Tibial nerve (tissue), 4 donors: Measurements from ENCODE around the gene STAC. TPM values are rescaled to one million over a fixed set of nuclear protein-coding genes. Genes with fewer than 3 reads are reported as not detected.

Experiments used
- DNase-seq, 2 donors: peaks; one replicate each; pipeline ENCODE4 v3.0.0-alpha.2; 2019; ENCODE audit warnings: low spot score in 2 of 2
- H3K27ac ChIP-seq, 4 donors: fragments of 200-600 bp; sonication (generic) in 3 of 4; one replicate each; pipeline ENCODE4 v1.5.1; 2017 to 2019; ENCODE audit warnings: mild to moderate bottlenecking in 1 of 4
- H3K27me3 ChIP-seq, 2 donors: fragments of 200-600 bp; sonication (generic) in 1 of 2; one replicate each; pipeline versions ENCODE4 v1.5.1 to v1.6.0; 2017 to 2019
- H3K36me3 ChIP-seq, 3 donors: fragments of 200-600 bp; sonication (generic); one replicate each; pipeline ENCODE4 v1.5.1; 2018 to 2019
- H3K4me1 ChIP-seq, 4 donors: fragments of 200-600 bp; sonication (generic) in 3 of 4; one replicate each; pipeline ENCODE4 v1.5.1; 2017 to 2019
- H3K4me3 ChIP-seq, 4 donors: fragments of 200-600 bp; sonication (generic) in 3 of 4; one replicate each; pipeline ENCODE4 v1.5.1; 2017 to 2019; ENCODE audit warnings: mild to moderate bottlenecking in 1 of 4, moderate library complexity in 1 of 4
- H3K9me3 ChIP-seq, 4 donors: fragments of 200-600 bp; sonication (generic) in 3 of 4; one replicate each; pipeline ENCODE4 v1.5.1; 2017 to 2019
- CTCF ChIP-seq, 5 experiments: fragments of 200-600 bp in 3 of 5; fragments of 450-650 bp in 2 of 5; sonication (generic) in 3 of 5; IDR thresholded peaks; one replicate each; pipeline ENCODE4 v1.5.1; 2016 to 2019; ENCODE audit warnings: antibody characterized with exemption in 5 of 5, mild to moderate bottlenecking in 3 of 5, moderate library complexity in 2 of 5
- EP300 ChIP-seq, 2 donors: sonication (generic); formaldehyde crosslinking; IDR thresholded peaks; one replicate each; pipeline ENCODE4 v1.6.1; 2017; ENCODE audit warnings: antibody characterized with exemption in 2 of 2, mild to moderate bottlenecking in 1 of 2
- POLR2A ChIP-seq, 2 donors: fragments of 450-650 bp; IDR thresholded peaks; one replicate each; pipeline ENCODE4 v1.6.1; 2017; ENCODE audit warnings: antibody characterized with exemption in 2 of 2, mild to moderate bottlenecking in 2 of 2, moderate library complexity in 2 of 2
- WGBS, 2 donors: methylation state at CpG; one replicate each; pipeline ENCODE4 v1.1.5; 2018; 5-methylcytosine and 5-hydroxymethylcytosine counted together
- total RNA-seq, 4 donors: library from RNA; depleted of rRNA; stranded (reverse); fragments of >200 nt; gene quantifications; one replicate each; pipeline ENCODE4 v1.1.0, GENCODE V29; 2016

The STAC gene
- total RNA-seq, 4 donors from 2014 or later, result 2.4 to 4.2 (median 3.7) TPM

GRCh38 chr3:36557708-36558421 lies 177.6 kb downstream of the STAC start:
- Histone ChIP-seq H3K36me3 (no peaks in the 10 kb centered on the region), H3K27ac (no peak overlapping the region), H3K9me3 (no peaks in the 10 kb centered on the region), H3K4me1 (no peaks in the 10 kb centered on the region), H3K27me3 (no peaks in the 10 kb centered on the region), H3K4me3 (no peak overlapping the region)
- TF ChIP-seq CTCF (IDR thresholded peaks at IDR 0.05) (no peak), POLR2A (IDR thresholded peaks at IDR 0.05) (no peak), EP300 (IDR thresholded peaks at IDR 0.05) (no peak)
- WGBS, 2 donors, result 71 to 82% methylated on average over 5 of the region's 5 CpGs
- DNase-seq, result no peak

- Histone ChIP-seq H3K4me3 (no peak overlapping the region), H3K4me1 (no peaks in the 10 kb centered on the region), H3K9me3 (no peaks in the 10 kb centered on the region), H3K27me3 (no peaks in the 10 kb centered on the region), H3K36me3 (no peaks in the 10 kb centered on the region), H3K27ac (no peak overlapping the region)
- WGBS, 2 donors, result 33 to 37% methylated on average over 2 of the region's 2 CpGs
- DNase-seq, result no peak
- TF ChIP-seq CTCF (IDR thresholded peaks at IDR 0.05) (no peak), POLR2A (IDR thresholded peaks at IDR 0.05) (no peak), EP300 (IDR thresholded peaks at IDR 0.05) (no peak)
Observed at GRCh38 chr3:36558961-36559360, 178.7 kb downstream of the STAC start.

GRCh38 chr3:36560685-36561084 lies 180.4 kb downstream of the STAC start:
- Histone ChIP-seq H3K36me3 (no peaks in the 10 kb centered on the region), H3K27ac (no peak overlapping the region), H3K9me3 (no peaks in the 10 kb centered on the region), H3K4me3 (no peak overlapping the region), H3K4me1 (no peaks in the 10 kb centered on the region), H3K27me3 (no peaks in the 10 kb centered on the region)
- TF ChIP-seq EP300 (IDR thresholded peaks at IDR 0.05), result no peak
- no peak for TF ChIP-seq CTCF (IDR thresholded peaks at IDR 0.05)
- 82 to 83% methylated on average over 4 of the region's 4 CpGs for WGBS, 2 donors
- DNase-seq, result no peak

- H3K36me3 ChIP-seq, result no peaks in the 10 kb centered on the region
- 84 to 95% methylated on average over 2 of the region's 2 CpGs for WGBS, 2 donors
- no peak for DNase-seq
- no peak overlapping the region for H3K4me3 ChIP-seq
- no peaks in the 10 kb centered on the region for H3K9me3 ChIP-seq
- H3K27ac ChIP-seq, result no peak overlapping the region
- H3K27me3 ChIP-seq, result no peaks in the 10 kb centered on the region
- H3K4me1 ChIP-seq, result no peaks in the 10 kb centered on the region
- TF ChIP-seq CTCF (IDR thresholded peaks at IDR 0.05) (no peak), POLR2A (IDR thresholded peaks at IDR 0.05) (no peak)
Observed at GRCh38 chr3:36561601-36562000, 181.3 kb downstream of the STAC start.

GRCh38 chr3:36562945-36563344 lies 182.6 kb downstream of the STAC start:
- WGBS, 2 donors, result 34 to 37% methylated on average over 1 of the region's 1 CpG
- H3K9me3 ChIP-seq, result no peaks in the 10 kb centered on the region
- no peaks in the 10 kb centered on the region for H3K36me3 ChIP-seq
- H3K27me3 ChIP-seq, result no peaks in the 10 kb centered on the region
- no peak overlapping the region for H3K4me3 ChIP-seq
- TF ChIP-seq EP300 (IDR thresholded peaks at IDR 0.05) (no peak), CTCF (IDR thresholded peaks at IDR 0.05) (no peak), POLR2A (IDR thresholded peaks at IDR 0.05) (no peak)
- no peak overlapping the region for H3K27ac ChIP-seq
- H3K4me1 ChIP-seq, result no peaks in the 10 kb centered on the region
- no peak for DNase-seq
